Activated naive CD4-positive, alpha-beta T cell treated with anti-CD3 and anti-CD28 coated beads, Interleukin-2, amount 10 ng/mL, durations not matched to agents 7 days and 5 days (primary cell): ENCODE data around the gene CTNNBIP1.
"Not testable (repeated sequence)": the region's sequence is repeated elsewhere in the genome, so short reads cannot be mapped to it uniquely, and the experiment has no call there.

Experiments used
- CTCF ChIA-PET: fragments of 350-600 bp; sonication (Branson Sonifier 250); formaldehyde crosslinking; loops from one replicate; lab custom pipeline; 2021; ENCODE audit warnings: antibody characterized with exemption; lab: Charles Lee
- DNase-seq: peaks from one replicate; pipeline ENCODE4 v3.0.0-alpha.2; 2020
- H3K27ac Mint-ChIP-seq: one replicate; pipeline ENCODE4 v1.8.0; 2021; ENCODE audit warnings: mild to moderate bottlenecking, moderate library complexity, mixed read lengths
- H3K27me3 Mint-ChIP-seq: one replicate; pipeline ENCODE4 v1.8.0; 2021; ENCODE audit warnings: mild to moderate bottlenecking, mixed read lengths
- H3K36me3 Mint-ChIP-seq: one replicate; pipeline ENCODE4 v1.8.0; 2021; ENCODE audit warnings: mixed read lengths
- H3K4me1 Mint-ChIP-seq: one replicate; pipeline ENCODE4 v1.8.0; 2021; ENCODE audit warnings: mixed read lengths
- H3K4me3 Mint-ChIP-seq: one replicate; pipeline ENCODE4 v1.8.0; 2021; ENCODE audit warnings: mild to moderate bottlenecking, moderate library complexity, mixed read lengths
- H3K9me3 Mint-ChIP-seq: one replicate; pipeline ENCODE4 v1.8.0; 2021; ENCODE audit warnings: mixed read lengths

The CTNNBIP1 gene, protein sequence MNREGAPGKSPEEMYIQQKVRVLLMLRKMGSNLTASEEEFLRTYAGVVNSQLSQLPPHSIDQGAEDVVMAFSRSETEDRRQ

DNA sequence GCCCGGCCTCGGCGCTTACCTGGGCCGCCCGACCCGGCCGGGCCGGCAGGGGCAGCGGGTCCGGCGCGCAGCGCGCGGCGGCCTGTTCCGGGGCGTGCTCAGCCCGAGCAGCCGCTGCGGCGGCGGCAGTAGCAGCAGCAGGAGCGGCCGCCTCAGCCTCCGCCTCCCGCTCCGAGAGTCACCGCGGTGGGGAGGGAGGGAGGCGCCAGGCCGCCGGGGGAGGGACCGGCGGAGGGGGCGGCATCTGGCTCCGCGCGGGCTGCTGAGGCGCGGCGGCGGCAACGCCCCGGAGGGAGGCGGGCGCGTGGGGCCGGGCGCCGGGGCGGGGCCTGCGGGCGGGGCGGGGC lies at the start of gene CTNNBIP1:
Gene CTNNBIP1 (minus strand): TSS at position 194 of the 347 bp plus-strand sequence. CDS start 38,205 bp downstream, outside the sequence.
- Mint-ChIP-seq H3K27me3 (peaks cover 4% of the 10 kb centered on the region), H3K27ac (peak within 1 kb of the TSS; percentile 99), H3K9me3 (no peaks in the 10 kb centered on the region), H3K36me3 (no peaks in the 10 kb centered on the region), H3K4me3 (peak within 1 kb of the TSS; percentile 91), H3K4me1 (peaks cover 32% of the 10 kb centered on the region)
- DNase-seq: no peak
- CTCF ChIA-PET: interaction anchor here (1.1 kb wide), 1 partner anchor 35 kb away, joined by 4 read pairs; no protein-coding TSS in a partner anchor

DNA sequence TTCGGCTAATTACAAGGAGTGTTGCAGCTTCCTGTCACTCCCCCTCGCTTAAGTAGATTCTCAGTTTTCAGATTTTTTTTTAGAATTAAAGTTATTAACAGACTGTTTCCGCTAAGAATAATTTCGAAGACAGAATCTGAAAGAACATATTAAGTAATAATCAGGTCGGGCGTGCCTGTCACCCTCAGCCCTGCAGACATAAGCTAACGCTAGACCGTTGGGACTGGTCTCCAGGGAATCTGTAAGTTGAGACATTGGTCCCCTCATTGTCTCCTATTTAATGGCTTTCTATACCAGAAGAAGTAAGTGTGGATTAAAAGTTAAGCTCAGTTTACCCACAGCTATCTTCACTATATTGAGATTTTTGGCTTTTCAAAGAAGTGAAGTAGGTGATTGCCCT lies 47.7 kb upstream of the CTNNBIP1 start:
- CTCF ChIA-PET: no interaction called here

DNA sequence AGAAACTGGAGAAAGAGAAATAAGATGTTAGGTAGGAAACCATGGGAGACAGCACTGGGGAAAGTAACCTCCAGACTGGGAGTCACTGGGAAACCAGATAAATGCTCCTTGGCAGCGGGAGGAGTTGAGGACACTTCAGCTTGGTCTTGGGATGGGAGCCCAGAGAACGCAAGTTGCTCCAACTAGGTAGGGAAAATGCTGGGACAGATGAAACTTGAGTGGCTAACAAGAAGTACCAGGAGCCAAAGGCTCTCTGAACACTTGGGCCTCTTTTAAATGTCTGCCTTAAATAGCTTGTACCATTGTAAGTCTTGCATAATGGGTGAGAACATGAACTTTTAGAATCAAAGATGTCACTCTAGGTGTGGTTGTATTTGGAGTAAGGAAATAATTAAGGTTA lies 36.2 kb upstream of the CTNNBIP1 start:
- H3K4me1 Mint-ChIP-seq: peaks cover 26% of the 10 kb centered on the region
- H3K36me3 Mint-ChIP-seq: peaks cover 8% of the 10 kb centered on the region
- no peak overlapping the region for H3K4me3 Mint-ChIP-seq
- no peak for DNase-seq
- no peaks in the 10 kb centered on the region for H3K27me3 Mint-ChIP-seq
- CTCF ChIA-PET: no interaction called here
- H3K9me3 Mint-ChIP-seq: no peaks in the 10 kb centered on the region
- no peak overlapping the region for H3K27ac Mint-ChIP-seq

More for the DNA sequence above, 47.7 kb upstream of the CTNNBIP1 start:
- no peaks in the 10 kb centered on the region for H3K36me3 Mint-ChIP-seq
- H3K4me3 Mint-ChIP-seq: no peak overlapping the region
- H3K27me3 Mint-ChIP-seq: no peaks in the 10 kb centered on the region
- H3K4me1 Mint-ChIP-seq: no peaks in the 10 kb centered on the region
- DNase-seq: no peak
- H3K9me3 Mint-ChIP-seq: no peaks in the 10 kb centered on the region
- H3K27ac Mint-ChIP-seq: no peak overlapping the region

DNA sequence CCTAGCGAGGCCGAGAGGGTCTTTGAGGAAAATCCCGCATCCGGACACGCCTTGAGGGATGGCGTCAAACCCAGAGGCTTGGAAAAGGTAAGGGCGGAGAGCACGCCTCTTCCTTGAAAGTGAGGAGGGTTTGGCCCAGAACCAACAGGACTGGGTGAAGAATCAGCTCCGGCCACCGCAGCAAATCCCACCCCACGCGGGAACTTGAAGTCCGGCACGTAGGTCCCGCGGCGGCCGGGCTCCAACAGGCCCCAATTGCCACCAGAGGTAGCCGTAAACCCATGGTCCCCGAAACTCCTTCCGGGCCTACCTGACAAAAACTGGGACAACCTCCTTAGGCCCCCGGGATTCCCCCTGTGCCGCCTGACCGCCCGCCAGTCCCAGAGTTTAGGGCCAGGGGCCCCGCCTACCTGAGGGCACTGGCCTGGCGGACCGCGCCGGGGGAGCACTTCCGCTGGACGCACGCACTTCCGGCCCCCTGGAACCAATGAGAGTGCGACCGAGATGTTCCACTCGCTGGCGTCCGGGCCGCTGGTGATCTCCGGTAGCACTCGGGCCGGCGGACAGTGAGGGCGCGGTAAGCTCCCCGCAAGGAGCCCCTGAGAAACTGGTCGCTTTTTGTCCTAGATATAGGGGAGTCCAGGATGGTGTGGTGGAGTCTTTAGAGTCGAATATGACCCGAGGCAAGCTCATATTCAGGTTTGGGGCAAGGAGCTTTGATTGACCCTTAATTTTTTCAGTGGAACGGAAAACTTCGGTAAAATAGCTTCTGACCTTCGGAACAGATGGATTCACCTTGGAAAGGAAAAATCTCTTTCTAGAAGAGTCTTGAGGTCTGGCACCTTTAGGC lies 33.1 kb upstream of the CTNNBIP1 start, which contains the start of the genes LZIC and NMNAT1:
Gene LZIC (minus strand): TSS at position 453 of the 850 bp plus-strand sequence. CDS start 6,772 bp downstream, outside the sequence.
Gene NMNAT1 (plus strand): TSS at position 537 of the 850 bp plus-strand sequence. CDS start 28,599 bp downstream, outside the sequence.
- Mint-ChIP-seq H3K27me3 (no peaks in the 10 kb centered on the region), H3K36me3 (peaks cover 15% of the 10 kb centered on the region), H3K4me3 (peak within 1 kb of the TSS; percentile 98), H3K27ac (peak within 1 kb of the TSS; percentile 87), H3K9me3 (no peaks in the 10 kb centered on the region), H3K4me1 (peaks cover 19% of the 10 kb centered on the region)
- DNase-seq: peak; percentile 93
- CTCF ChIA-PET: interaction anchor here (0.6 to 4.5 kb wide), 4 partner anchors 66 to 507 kb away, joined by 3 to 24 read pairs (median 4); partner anchors contain the start of gene CORT

DNA sequence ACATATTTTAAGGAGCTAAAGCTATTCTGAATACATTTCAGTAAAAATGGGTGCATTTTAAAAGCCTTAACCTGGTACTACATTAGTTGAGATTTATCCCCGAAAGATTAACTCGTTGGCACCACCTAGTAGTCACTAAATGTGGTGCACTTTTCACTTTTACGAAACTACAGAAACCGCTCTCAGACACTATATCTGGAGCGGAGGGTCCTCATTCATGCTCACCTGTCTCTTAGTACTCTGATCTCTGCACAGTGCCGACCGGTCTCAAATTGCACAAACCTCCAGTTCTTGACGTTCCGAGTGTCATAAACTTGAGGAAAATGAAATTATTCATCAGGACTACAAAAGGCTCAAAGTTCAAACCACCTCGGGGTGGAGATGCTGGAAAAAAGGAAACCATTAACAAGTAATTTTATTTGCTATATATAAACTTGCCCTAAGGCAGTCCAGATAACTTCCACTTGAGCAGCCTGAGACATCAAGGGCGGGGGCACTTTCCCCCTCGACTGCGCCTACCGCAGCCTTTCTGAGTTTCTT lies 32.4 kb upstream of the CTNNBIP1 start:
- no peaks in the 10 kb centered on the region for H3K9me3 Mint-ChIP-seq
- H3K4me3 Mint-ChIP-seq: peak overlapping the region; percentile 98
- H3K4me1 Mint-ChIP-seq: peaks cover 19% of the 10 kb centered on the region
- DNase-seq: peak; percentile 46
- peaks cover 15% of the 10 kb centered on the region for H3K36me3 Mint-ChIP-seq
- CTCF ChIA-PET: interaction anchor here (1.3 to 4.5 kb wide), 4 partner anchors 8 to 74 kb away, joined by 3 to 24 read pairs (median 4); no protein-coding TSS in a partner anchor
- no peaks in the 10 kb centered on the region for H3K27me3 Mint-ChIP-seq
- peak overlapping the region; percentile 87 for H3K27ac Mint-ChIP-seq

DNA sequence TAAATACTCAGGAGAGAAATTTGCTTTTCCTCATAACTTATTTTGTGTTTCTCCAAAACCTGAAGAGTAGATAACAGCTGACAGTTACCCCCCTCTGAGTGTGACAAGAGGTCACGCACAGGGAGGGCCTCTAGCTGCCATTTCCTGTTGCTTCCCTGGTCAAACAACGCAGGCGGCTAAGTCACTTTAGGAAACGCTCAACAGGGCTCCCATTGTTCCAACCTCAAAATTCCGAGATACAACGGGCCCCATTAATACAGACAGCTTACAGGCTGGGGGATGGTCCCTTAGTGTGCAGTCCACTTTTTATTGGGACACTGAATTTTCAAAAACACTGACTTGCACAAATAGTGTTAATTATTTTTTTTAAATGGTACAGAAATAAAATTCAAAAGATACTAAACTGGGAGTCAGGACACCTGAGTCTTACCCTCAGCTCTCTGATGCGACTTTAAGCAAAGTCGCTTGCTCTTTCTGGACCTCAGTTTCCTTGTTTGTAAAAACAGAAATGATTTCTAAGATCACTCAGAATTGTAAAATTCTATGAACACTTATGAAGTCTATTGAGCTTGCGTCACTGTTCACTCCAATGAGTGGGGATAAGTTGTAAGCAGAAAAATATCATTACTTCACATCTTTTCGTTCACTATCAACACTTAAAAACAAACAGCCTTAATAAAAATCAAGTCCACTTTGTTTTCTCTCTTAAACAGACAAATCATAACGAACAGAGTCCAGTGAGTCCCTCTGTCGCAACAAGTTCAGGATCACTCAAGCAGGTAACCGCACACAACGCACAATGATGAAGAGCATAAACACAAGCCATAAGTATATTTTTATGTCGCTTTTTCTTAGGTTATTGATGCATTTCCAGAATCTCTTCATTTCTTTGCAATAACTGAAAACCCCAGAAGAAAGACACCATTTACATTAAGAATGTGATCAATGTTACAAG lies 19.6 kb upstream of the CTNNBIP1 start:
- Mint-ChIP-seq H3K27ac (no peak overlapping the region), H3K36me3 (peaks cover 13% of the 10 kb centered on the region), H3K4me1 (no peaks in the 10 kb centered on the region), H3K27me3 (no peaks in the 10 kb centered on the region), H3K9me3 (no peaks in the 10 kb centered on the region), H3K4me3 (no peak overlapping the region)
- DNase-seq: no peak
- CTCF ChIA-PET: no interaction called here

DNA sequence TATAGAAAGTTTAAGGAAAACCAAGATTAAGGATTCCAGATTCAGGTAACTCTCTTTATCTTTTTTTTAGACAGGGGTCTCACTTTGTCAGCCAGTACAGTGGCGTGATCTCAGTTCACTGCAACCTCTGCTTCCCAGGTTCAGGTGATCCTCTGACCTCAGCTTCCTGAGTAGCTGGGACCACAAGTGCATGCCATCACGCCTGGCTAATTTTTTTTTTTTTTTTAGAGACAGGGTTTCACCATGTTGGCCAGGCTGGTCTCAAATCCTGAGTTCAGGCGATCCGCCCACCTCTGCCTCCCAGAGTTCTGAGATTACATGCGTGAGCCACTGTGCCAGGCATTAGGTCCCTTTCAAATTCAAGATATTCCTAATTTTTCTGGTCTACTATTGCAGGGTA lies 17.2 kb upstream of the CTNNBIP1 start:
- no peak for DNase-seq
- Mint-ChIP-seq H3K4me1 (no peaks in the 10 kb centered on the region), H3K27ac (no peak overlapping the region), H3K9me3 (no peaks in the 10 kb centered on the region), H3K4me3 (no peak overlapping the region), H3K27me3 (no peaks in the 10 kb centered on the region), H3K36me3 (peaks cover 3% of the 10 kb centered on the region)
- CTCF ChIA-PET: no interaction called here

DNA sequence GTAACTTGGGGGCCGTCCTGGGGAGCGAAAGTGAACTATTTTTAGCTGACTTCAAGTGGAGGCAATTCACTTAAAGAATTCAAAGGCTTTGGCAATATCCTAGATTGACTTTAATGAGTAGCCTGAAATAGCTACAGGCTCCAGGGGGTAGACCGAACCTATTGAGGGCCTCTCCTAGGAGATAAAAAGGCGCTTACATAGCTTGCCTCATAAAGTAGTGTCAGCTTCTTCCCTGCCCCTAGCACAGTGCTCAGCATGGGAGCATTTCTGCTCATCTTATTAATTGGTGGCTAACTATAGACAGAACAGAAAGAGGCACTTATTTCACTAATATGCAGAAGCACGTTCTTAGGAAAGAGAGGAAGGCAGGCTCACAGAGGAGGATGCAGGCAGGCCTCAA lies 12.3 kb upstream of the CTNNBIP1 start:
- H3K4me3 Mint-ChIP-seq: no peak overlapping the region
- no peaks in the 10 kb centered on the region for H3K4me1 Mint-ChIP-seq
- peaks cover 3% of the 10 kb centered on the region for H3K27me3 Mint-ChIP-seq
- H3K9me3 Mint-ChIP-seq: no peaks in the 10 kb centered on the region
- no peak for DNase-seq
- CTCF ChIA-PET: no interaction called here
- H3K36me3 Mint-ChIP-seq: no peaks in the 10 kb centered on the region
- no peak overlapping the region for H3K27ac Mint-ChIP-seq

DNA sequence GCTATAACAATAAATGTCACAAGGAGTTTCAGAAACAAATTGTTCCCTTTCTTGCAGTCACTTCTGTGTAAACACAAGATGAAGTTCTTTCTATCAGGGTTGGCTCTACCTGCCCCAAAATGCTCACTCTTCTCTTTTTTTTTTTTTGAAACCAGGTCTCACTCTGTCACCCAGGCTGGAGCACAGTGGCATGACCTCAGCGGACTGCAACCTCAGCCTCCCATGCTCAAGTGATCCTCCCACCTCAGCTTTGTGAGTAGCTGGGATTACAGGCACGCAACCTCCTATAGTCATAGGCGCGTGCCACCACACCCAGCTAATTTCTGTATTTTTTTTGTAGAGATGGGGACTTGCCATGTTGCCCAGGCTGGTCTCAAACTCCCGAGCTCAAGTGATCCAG lies 10.5 kb upstream of the CTNNBIP1 start:
- Mint-ChIP-seq H3K4me1 (no peaks in the 10 kb centered on the region), H3K27ac (no peak overlapping the region)
- DNase-seq: no peak

DNA sequence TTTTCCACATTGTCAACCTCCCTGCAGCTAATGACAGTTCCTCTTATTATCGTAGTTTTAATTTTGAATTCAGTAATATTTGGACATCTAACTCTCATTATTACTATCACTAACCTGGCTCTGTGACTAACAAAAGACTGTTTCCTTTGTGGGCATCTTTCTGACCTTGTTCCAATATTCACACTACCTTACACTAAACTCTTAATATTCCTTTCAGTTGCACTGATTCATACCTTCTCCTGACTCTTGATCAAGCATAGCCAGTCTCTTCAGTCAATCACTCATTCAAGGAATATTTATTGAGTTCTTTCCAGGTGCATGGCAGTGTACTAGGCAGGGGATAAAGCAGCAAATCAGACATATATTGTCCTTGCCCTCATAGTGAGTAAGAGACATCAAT lies 7.8 kb upstream of the CTNNBIP1 start:
- Mint-ChIP-seq H3K4me1 (no peaks in the 10 kb centered on the region), H3K4me3 (no peak overlapping the region), H3K36me3 (no peaks in the 10 kb centered on the region), H3K27me3 (peaks cover 7% of the 10 kb centered on the region), H3K9me3 (no peaks in the 10 kb centered on the region), H3K27ac (no peak overlapping the region)
- DNase-seq: no peak
- CTCF ChIA-PET: no interaction called here

More for the DNA sequence above, 10.5 kb upstream of the CTNNBIP1 start:
- peaks cover 7% of the 10 kb centered on the region for H3K27me3 Mint-ChIP-seq
- H3K36me3 Mint-ChIP-seq: no peaks in the 10 kb centered on the region
- no peak overlapping the region for H3K4me3 Mint-ChIP-seq
- H3K9me3 Mint-ChIP-seq: no peaks in the 10 kb centered on the region
- CTCF ChIA-PET: no interaction called here

DNA sequence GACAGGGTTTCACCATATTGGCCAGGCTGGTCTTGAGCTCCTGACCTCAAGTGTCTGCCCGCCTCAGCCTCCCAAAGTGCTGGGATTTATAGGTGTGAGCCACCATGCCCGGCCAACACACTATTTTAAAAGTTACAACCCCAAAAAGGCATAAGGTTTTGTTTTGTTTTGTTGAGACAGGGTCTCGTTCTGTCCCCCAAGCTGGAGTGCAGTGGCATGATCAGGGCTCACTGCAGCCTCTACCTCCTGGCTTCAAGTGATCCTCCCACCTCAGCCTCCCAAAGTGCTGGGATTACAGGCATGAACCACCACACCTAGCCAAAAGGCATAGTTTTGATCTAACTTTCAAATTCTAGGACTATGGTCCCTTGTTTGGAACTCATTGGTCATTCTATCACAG lies 7.4 kb upstream of the CTNNBIP1 start:
- H3K27me3 Mint-ChIP-seq, H3K36me3 Mint-ChIP-seq, H3K27ac Mint-ChIP-seq, H3K4me3 Mint-ChIP-seq, H3K9me3 Mint-ChIP-seq, H3K4me1 Mint-ChIP-seq, CTCF ChIA-PET, DNase-seq: not testable (repeated sequence)

DNA sequence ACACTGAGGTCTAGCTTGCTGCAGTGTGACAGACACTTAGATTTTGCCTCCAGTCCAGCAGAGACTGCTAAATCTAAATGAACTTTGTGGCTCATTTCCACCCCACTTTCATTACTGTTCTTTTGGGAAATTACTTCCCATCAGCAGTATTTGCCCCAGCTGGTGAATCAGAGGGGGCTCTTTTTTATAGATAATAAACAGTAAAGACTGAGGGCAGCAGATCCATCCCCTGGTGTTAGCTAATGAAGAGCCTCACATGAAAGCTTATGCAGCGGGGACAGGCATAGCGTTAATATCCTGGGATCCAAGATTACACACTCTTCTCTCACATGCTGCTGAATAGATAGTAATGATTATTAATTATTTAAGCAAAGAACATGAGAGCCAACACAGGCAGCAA lies 6.4 kb upstream of the CTNNBIP1 start:
- no peak overlapping the region for H3K27ac Mint-ChIP-seq
- peaks cover 5% of the 10 kb centered on the region for H3K4me1 Mint-ChIP-seq
- no peaks in the 10 kb centered on the region for H3K9me3 Mint-ChIP-seq
- H3K4me3 Mint-ChIP-seq: no peak overlapping the region
- H3K36me3 Mint-ChIP-seq: no peaks in the 10 kb centered on the region
- no peak for DNase-seq
- CTCF ChIA-PET: interaction anchor here (0.8 to 1.2 kb wide), 2 partner anchors 33 to 35 kb away, joined by 3 read pairs; no protein-coding TSS in a partner anchor
- H3K27me3 Mint-ChIP-seq: peaks cover 7% of the 10 kb centered on the region

DNA sequence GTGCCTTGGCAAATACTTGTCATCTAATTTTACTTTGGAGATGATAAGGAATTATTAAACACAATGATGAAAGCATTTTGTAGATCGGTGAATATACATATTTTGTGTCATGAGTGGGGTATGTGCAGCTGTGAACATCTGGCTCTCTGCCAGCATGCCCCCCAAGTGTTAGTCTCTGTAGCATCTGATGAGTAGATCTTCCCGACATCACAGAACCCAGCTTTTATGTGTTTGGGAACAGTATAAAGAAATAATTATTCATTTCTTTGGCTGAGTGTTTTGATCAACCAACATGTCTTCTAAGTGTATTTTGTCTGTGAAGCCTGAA lies 4.5 kb upstream of the CTNNBIP1 start:
- CTCF ChIA-PET: interaction anchor here (0.8 to 3.1 kb wide), 3 partner anchors 39 to 130 kb away, joined by 3 to 21 read pairs (median 6); no protein-coding TSS in a partner anchor
- H3K9me3 Mint-ChIP-seq: no peaks in the 10 kb centered on the region
- peaks cover 7% of the 10 kb centered on the region for H3K27me3 Mint-ChIP-seq
- H3K27ac Mint-ChIP-seq: no peak overlapping the region
- DNase-seq: no peak
- peaks cover 13% of the 10 kb centered on the region for H3K4me1 Mint-ChIP-seq
- H3K36me3 Mint-ChIP-seq: no peaks in the 10 kb centered on the region
- no peak overlapping the region for H3K4me3 Mint-ChIP-seq
